Activated T-cell treated with anti-CD3 and anti-CD28 coated beads for 4 hours (primary cell): Measurements from ENCODE around the gene CAMSAP1.

Experiments
- DNase-seq: peaks from one replicate; pipeline ENCODE4 v3.0.0-alpha.2; 2020

Gene CAMSAP1

DNA sequence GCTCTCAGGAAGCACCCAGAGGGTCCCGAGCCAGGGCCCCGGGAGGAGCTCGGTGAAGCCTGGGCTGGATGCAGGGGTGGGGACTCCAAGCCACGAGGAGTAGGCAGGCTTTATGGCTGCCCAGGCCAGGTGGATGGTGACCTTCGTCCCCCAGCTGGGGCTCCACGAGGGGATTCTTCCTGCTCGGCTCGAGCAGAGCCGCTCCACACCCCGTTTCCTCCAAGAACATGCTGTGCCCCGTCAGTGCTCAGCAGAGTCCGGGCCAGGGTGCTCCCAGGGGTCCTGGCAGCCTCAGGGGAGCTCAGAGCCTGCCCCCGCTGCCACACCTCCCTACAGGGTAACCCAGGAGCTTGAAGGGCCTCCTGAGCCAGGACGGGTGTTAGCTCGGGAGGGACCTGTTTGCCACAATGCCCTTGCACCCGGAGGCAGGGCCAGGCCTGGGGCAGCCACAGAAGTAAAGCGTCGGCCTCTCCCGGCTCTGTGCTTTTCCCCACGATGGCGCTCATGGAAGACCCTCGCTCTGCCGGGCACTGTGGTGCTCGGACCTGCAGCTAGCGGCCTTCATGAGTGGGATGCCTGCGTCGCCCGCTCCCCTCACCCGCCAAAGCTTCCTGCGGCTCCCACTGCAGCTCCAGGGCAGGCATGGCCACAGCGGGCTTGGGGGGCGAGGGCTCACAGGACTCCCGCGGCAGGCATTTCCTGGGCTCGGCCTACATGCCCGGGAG lies 118.6 kb downstream of the CAMSAP1 start:
- DNase-seq, result no peak

DNA sequence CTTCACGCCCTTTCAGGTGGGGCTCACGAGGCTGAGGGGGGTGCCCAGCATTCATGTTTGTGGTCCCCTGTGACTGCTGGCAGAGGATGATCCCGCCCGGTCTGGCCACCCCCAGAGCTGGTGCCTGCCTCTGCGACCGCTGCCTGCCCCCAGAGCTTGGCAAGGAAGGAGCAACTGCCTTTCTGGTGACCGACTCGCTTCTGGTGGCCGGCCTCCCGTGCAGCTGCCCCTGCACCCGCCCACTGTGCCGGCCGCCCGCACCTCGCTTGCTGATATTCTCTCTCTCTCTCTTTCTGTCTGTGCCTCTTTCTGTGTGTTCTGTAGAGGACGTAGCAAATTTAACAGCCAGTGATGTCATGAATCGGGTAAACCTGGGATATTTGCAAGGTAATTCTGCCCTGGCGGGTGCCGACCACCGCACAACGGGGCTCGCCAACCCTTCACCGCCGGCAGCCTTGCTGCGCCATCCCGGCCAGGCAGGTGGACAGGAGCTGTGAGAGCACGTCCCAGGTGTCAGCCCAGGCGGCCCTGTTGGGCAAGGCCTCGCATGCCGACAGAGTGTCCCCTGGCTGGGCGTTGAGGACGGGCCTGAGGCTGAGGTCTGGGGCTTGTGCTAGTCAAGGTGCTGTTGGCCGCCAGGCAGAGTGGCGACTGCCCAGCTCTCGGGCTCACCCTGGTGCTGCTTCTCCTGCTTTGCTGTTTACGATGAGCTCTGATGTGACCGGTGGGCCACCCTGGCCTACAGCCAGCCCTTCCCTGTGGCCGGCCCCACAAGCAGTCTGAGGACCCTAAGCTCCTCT lies 119.4 kb downstream of the CAMSAP1 start:
- no peak for DNase-seq

DNA sequence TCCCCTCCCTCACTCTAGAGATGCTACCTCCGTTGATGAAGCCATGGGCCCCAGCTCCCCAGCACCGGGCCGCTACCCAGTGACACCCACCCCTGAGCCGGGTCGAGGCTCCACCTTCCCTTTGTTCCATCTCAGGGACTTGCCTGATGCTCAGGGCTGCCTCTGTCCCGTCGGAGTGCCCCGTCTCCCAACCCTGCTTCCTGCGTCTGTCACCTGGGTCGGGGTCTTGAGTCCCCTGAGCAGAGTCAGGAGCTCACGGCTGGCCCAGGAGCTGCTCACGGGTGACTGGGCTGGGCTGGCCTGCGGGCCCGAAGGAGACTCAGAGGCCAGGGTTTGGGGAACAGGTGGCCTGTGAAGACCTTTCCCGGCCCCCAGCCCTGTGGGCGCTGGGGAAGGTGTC lies 120.0 kb downstream of the CAMSAP1 start:
- DNase-seq, result no peak

DNA sequence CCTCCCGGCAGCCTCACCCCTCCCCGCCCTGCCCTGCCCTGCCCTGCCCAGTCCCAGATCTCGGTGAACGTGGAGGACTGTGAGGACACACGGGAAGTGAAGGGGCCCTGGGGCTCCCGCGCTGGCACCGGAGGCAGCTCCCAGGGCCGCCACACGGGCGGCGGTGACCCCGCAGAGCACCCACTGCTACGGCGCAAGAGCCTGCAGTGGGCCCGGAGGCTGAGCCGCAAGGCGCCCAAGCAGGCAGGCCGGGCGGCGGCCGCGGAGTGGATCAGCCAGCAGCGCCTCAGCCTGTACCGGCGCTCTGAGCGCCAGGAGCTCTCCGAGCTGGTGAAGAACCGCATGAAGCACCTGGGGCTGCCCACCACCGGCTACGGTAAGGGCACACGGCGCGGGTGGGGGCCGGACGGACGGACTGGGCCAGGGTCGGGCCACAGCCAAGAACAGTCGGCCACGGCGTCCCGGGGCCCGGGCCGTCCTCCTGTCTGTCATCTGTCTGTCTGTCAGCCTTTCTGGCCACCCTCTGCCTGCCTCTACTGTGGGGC lies 121.1 kb downstream of the CAMSAP1 start:
- no peak for DNase-seq

DNA sequence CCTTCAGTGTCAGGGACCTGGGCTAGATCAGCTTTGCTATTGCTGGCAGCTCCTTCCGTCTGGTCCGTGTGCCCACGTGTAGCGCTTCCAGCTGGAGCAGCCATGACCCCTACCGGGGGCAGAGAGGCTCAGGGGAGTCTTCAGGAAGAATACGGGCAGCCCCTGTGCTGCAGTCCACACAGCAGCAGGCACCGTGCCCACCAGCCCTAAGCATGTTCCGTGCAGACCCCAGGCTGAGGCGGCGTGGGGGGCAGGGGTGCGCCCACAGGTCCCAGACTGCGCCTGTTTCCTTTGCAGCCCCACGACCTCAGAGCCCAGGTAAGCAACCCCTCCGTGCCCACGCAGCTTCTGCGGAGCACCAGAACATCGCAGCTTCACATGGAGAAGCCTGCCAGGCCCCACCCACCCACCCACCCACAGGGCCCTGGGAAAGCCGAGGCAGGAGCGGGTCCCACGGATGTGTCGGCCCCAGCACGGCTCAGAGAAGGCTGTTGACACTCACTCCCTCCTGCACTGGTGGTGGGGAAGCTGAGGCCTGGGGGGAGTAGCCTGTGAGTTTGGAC lies 122.3 kb downstream of the CAMSAP1 start:
- DNase-seq, result no peak

DNA sequence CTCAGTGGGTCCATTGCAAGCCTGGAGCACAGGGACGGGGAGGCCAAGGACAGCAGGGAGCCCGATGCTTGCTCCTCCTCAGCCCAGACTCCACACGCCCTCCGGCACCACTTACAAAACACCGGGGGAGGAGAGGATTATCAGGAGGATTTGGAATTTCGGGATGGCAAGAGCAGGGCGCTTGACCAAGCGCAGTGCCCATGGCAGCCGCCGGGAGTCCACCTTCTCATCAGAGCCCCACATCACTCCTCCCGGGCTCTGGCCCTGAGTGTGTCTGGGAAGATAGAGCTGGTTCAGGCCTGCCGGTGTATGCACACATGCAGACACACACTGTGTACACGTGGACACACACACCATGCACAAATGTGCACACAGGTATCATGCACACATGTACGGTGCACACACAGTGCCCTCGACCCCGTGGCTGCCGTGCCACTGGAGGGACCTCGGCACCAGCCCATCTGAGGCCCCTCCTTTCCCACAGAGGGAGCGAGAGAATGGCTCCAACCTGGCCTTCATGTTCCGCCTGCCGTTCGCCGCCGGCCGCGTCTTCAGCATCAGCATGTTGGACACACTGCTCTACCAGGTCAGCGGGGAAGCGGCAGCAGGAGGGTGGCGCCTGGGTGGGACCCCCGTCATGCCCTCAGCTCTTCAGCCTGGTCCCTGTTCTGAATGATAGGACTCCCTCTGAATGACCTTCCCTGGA lies 123.7 kb downstream of the CAMSAP1 start:
- no peak for DNase-seq

DNA sequence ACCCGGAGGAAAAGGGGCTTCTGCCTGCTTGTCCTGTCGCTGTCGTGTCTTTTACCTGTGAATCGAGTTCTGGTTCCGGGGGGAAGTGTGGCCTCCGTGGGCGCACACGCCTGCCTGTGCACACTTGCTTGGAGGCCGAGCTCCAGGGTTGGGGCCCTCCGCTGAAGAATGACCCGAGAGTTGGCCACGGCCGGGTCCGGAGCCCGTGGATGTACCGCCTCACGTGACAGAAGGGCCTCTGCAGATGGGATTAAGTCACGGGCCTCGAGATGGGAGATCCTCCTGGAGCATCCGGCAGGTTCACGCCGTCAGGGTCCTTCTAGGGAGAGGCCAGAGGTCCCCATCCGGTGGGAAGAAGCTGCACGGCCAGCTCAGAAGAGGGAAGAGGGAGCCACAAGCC lies 124.4 kb downstream of the CAMSAP1 start:
- no peak for DNase-seq

DNA sequence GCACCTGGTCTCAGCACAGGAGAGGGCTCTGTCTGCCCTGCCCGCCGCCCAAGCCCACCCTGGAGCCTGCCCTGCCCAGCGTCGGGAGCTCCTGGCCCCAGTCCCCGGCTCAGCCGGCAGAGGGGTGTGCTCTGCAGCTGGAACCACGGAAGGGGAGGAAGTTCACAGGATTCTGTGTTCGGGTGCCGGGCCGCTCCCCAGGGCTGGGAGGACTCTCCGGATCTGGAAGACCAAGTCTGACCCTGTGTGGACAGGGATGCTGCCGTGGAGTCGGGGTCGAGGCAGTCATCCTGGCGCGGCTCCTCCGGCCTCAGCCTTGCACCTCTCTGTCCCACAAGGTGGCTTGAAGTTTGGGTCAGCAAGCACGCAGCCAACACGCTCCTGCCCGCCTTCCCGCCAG lies 126.7 kb downstream of the CAMSAP1 start:
- no peak for DNase-seq

GRCh38 chr9:135780086-135780485 lies 127.3 kb downstream of the CAMSAP1 start:
- no peak for DNase-seq

GRCh38 chr9:135779571-135779970 lies 127.8 kb downstream of the CAMSAP1 start:
- no peak for DNase-seq

GRCh38 chr9:135778421-135778820 lies 128.9 kb downstream of the CAMSAP1 start:
- DNase-seq, result no peak

DNA sequence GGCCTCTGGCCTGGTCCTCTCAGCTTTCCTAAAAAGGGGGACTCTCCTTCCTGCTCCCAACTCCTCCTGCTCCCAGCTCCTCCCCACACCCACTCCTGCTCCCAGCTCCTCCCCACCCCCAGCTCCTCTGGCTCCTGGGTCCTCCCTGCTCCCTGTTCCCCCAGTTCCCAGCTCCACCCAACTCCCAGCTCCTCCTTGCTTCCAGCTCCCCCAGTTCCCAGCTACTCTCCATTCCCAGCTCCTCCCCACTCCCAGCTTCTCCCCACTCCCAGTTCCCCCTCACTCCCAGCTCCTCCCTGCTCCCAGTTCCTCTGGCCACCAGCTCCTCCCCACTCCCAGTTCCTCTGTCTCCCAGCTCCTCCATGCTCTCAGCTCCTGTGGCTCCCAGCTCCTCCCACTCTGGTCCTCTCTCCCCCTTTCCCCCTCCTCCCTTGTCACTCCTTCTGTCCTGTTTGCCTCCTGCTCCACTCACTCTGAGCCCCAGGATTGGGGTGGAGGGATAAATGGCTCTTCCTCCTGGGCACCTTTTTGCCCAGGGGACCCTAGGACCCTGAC lies 129.6 kb downstream of the CAMSAP1 start:
- no peak for DNase-seq

DNA sequence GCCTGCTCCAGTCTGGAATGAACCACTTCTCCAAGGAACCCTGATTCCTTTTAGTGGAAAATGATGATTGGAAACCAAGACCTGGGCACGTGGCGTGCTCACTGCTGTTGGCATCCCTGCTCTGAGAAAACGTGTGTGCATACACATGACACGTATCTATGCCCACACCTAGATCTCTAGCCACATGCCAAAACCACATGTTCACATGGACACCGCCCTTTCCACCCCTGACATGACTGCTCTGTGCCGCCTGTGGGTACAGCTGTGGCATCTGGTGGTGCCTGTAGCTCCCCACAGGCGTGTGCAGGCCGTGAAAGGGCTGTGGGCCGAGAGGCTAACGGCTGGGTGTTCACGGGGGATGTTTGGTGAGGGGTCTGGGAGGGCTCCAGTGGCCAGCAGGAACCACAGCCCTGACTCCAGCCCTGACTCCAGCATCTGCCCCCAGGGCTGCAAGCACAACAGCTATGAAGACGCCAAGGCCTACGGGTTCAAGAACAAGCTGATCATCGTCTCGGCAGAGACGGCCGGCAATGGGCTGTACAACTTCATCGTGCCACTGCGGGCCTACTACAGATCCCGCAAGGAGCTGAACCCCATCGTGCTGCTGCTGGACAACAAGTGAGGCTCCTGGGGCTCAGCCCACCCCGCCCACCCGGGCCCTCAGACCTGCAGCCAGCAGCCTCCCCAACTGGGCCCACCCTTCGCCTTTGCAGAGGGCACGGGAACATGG lies 130.3 kb downstream of the CAMSAP1 start:
- DNase-seq, result no peak

DNA sequence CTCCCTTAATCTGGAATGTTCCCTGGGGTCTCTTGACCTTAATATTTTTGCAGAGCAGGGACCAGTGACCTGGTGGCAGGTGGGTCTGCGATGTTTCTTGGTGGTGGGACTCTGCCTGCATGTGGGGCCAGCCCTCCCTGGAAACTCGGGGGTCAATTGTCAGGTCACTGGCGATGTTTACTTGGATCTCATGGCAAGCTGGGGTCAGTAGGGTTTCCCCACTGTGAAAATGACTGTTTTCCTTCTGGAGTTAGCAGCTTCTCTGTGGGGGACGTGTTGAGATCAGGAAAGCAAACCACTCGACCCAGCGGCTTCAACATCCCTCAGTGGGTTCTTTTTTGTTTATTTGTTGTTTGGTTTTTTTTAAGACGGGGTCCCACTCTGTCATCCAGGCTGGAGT lies 131.4 kb downstream of the CAMSAP1 start:
- DNase-seq, result no peak

DNA sequence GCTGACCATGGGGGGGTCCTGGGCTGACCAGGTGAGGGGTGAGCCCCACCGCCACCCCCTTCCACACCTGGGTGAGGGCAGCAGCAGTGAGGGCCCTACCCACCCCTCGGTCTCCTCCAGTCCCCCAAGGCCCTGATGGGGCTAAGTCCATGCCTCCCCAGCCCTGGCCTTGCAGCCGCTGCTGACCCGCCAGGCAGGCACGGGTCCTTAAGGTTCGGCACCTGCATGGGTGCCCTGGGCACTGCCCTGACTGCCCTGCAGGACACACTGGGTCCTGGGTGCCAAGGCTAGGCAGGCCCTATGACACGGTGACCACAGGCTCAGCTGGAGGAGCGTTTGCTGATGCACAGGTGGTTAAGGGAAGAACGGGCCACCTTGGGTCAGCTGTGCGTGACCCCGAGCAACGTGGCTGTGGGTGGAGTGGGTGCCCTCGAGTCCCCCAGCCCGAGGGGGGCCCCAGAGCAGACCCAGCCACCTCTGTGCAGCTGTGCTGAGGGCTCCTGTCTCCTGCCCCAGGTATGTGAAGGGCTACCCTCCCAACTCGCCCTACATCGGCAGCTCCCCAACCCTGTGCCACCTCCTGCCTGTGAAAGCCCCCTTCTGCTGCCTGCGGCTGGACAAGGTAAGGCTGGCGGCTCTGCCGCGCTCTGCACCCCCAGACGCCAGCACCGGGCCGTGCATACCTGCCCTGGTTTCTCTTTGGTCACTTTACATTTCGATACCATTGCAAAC lies 132.4 kb downstream of the CAMSAP1 start:
- no peak for DNase-seq

DNA sequence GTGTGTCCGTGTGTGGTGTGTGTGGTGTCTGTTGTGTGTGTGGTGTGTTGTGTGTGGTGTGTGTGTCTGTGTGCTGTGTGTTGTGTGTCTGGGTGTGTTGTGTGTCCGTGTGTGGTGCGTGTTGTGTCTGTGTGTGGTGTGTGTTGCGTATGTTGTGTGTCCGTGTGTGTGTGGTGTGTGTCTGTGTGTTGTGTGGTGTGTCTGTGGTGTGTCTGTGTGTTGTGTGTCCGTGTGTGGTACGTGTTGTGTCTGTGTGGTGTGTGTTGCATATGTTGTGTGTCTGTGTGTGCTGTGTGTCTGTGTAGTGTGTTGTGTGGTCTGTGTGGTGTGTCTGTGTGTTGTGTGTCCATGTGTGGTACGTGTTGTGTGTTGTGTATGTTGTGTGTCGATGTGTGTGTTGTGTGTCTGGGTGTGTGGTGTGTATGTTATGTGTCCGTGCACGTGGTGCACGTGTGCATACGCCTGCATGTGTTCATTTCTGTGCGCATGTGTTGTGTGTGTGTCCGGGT lies 133.1 kb downstream of the CAMSAP1 start:
- no peak for DNase-seq

DNA sequence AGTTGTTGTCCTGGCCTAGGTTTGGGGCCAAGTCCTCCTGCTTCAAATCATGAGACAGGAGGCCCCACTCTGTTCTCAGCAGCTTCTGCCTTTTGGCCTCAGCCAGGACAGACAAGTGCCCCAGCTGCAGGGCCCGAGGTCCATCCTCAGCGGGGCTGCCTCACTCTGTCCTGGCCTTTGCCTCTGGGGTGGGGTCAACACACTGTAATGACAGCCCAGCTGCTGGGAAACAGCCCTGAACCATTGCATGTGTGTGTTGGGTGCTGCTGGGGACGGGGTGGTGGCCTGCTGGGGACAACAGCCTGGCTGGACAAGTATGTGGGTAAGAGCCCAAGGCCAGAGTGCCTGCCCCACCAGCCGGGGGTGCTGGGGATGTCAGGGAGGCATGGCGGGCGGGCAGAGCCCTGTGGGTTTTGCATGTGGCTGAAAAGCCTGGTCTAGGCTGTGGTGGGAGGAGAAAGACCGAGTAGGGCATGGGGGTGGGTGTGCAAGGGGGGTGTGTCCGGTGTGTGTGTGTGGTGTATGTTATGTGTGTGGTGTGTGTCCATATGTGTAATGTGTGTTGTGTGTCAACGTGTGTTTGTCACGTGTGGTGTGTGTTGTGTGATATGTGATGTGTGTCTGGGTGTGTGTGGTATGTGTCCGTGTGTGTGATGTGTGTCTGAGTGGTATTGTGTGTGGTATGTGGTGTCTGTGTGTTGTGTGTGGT lies 133.7 kb downstream of the CAMSAP1 start:
- no peak for DNase-seq

DNA sequence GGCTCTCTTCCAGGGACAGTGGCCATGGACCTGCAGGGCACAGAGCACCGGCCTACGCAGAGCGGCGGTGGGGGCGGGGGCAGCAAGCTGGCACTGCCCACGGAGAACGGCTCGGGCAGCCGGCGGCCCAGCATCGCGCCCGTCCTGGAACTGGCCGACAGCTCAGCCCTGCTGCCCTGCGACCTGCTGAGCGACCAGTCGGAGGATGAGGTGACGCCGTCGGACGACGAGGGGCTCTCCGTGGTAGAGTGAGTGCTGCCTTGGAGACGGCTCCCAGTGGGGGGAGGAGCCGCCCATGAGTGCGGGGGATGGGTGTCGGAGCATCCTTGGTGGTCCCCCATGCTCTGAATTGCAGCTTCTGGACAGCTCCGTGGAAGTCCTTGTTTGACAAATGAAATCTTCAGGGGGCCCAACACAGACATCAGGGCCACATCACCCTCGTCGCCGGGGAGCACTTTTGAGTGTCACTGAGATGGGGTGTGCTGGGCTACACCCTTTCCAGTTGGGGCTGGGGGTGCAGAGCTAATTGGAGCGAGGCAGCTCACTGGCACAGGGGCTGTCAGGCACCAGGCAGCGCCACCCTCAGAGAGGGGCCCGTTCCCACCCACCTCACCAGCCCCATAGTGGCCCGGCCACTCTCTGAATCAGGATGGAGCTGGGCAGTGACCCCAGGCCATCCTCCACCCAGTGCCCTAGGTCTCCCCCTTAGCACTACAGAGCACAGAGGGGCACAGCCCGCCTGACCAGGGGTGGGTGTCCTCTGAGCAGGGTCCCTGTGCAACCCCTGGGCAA lies 134.4 kb downstream of the CAMSAP1 start:
- no peak for DNase-seq

GRCh38 chr9:135772056-135772646 lies 135.2 kb downstream of the CAMSAP1 start:
- DNase-seq, result no peak
